ENCODE results near the gene THSD4.

Gene THSD4

GRCh38 chr15:71463156-71463665 is 347.9 kb downstream of the THSD4 start:
- Histone ChIP-seq H3K9ac (ENCODE audit: low read length) (no peak overlapping the region), H3K9me3 (replicated peaks; ENCODE audit: insufficient read depth, low read length) (no peaks in the 10 kb centered on the region), H3K4me1 (ENCODE audit: low read length) (no peaks in the 10 kb centered on the region), H3K27me3 (replicated peaks; ENCODE audit: insufficient read depth, low read length) (no peaks in the 10 kb centered on the region), H3F3A (ENCODE audit: insufficient read depth, low read length) (no peaks in the 10 kb centered on the region), H3K79me2 (ENCODE audit: low read length) (no peaks in the 10 kb centered on the region), H2AFZ (ENCODE audit: low read length) (no peak overlapping the region), H3K9me2 (replicated peaks; ENCODE audit: insufficient read depth, low read length) (no peaks in the 10 kb centered on the region), H4K20me1 (ENCODE audit: insufficient read depth, low read length) (no peaks in the 10 kb centered on the region), H3K27ac (ENCODE audit: low read length) (no peak overlapping the region), H3K36me3 (replicated peaks; ENCODE audit: insufficient read depth, low read length) (no peaks in the 10 kb centered on the region), H3K4me3 (ENCODE audit: low read length) (no peak overlapping the region), H3K4me2 (ENCODE audit: low read depth, low read length) (no peak overlapping the region)
- no peak for DNase-seq
- TF ChIP-seq EZH2 (optimal IDR thresholded peaks at IDR 0.05; ENCODE audit: low read depth, low read length) (no peak), CTCF (IDR thresholded peaks at IDR 0.05; ENCODE audit: low read length) (no peak), EZH2phosphoT487 (IDR thresholded peaks at IDR 0.05; ENCODE audit: low read length) (no peak)

GRCh38 chr15:71465131-71465955 is 350.1 kb downstream of the THSD4 start:
- Histone ChIP-seq H3K4me1 (ENCODE audit: low read length) (no peaks in the 10 kb centered on the region), H3K4me2 (ENCODE audit: low read depth, low read length) (no peak overlapping the region), H3K9ac (ENCODE audit: low read length) (no peak overlapping the region), H3K9me2 (replicated peaks; ENCODE audit: insufficient read depth, low read length) (no peaks in the 10 kb centered on the region), H3K9me3 (replicated peaks; ENCODE audit: insufficient read depth, low read length) (no peaks in the 10 kb centered on the region), H3K27me3 (replicated peaks; ENCODE audit: insufficient read depth, low read length) (no peaks in the 10 kb centered on the region), H3F3A (ENCODE audit: insufficient read depth, low read length) (no peaks in the 10 kb centered on the region), H2AFZ (ENCODE audit: low read length) (no peak overlapping the region), H3K36me3 (replicated peaks; ENCODE audit: insufficient read depth, low read length) (no peaks in the 10 kb centered on the region), H3K79me2 (ENCODE audit: low read length) (no peaks in the 10 kb centered on the region), H4K20me1 (ENCODE audit: insufficient read depth, low read length) (no peaks in the 10 kb centered on the region), H3K4me3 (ENCODE audit: low read length) (no peak overlapping the region), H3K27ac (ENCODE audit: low read length) (no peak overlapping the region)
- TF ChIP-seq CTCF (IDR thresholded peaks at IDR 0.05; ENCODE audit: low read length), result no peak
- TF ChIP-seq EZH2 (optimal IDR thresholded peaks at IDR 0.05; ENCODE audit: low read depth, low read length), result no peak
- TF ChIP-seq EZH2phosphoT487 (IDR thresholded peaks at IDR 0.05; ENCODE audit: low read length), result no peak
- no peak for DNase-seq

- no peaks in the 10 kb centered on the region for H3K36me3 ChIP-seq (replicated peaks; ENCODE audit: insufficient read depth, low read length)
- no peaks in the 10 kb centered on the region for H4K20me1 ChIP-seq (ENCODE audit: insufficient read depth, low read length)
- no peaks in the 10 kb centered on the region for H3F3A ChIP-seq (ENCODE audit: insufficient read depth, low read length)
- no peaks in the 10 kb centered on the region for H3K4me1 ChIP-seq (ENCODE audit: low read length)
- H3K9me3 ChIP-seq (replicated peaks; ENCODE audit: insufficient read depth, low read length), result no peaks in the 10 kb centered on the region
- H3K4me2 ChIP-seq (ENCODE audit: low read depth, low read length), result no peak overlapping the region
- no peak overlapping the region for H2AFZ ChIP-seq (ENCODE audit: low read length)
- DNase-seq, result no peak
- TF ChIP-seq CTCF (IDR thresholded peaks at IDR 0.05; ENCODE audit: low read length) (no peak), EZH2phosphoT487 (IDR thresholded peaks at IDR 0.05; ENCODE audit: low read length) (no peak), EZH2 (optimal IDR thresholded peaks at IDR 0.05; ENCODE audit: low read depth, low read length) (no peak)
- no peaks in the 10 kb centered on the region for H3K79me2 ChIP-seq (ENCODE audit: low read length)
- no peak overlapping the region for H3K9ac ChIP-seq (ENCODE audit: low read length)
- H3K27ac ChIP-seq (ENCODE audit: low read length), result no peak overlapping the region
- no peak overlapping the region for H3K4me3 ChIP-seq (ENCODE audit: low read length)
- no peaks in the 10 kb centered on the region for H3K9me2 ChIP-seq (replicated peaks; ENCODE audit: insufficient read depth, low read length)
- H3K27me3 ChIP-seq (replicated peaks; ENCODE audit: insufficient read depth, low read length), result no peaks in the 10 kb centered on the region
Measured at GRCh38 chr15:71468715-71469114, 353.4 kb downstream of the THSD4 start.

All from MM.1S (cell line).